Activated CD4-positive, alpha-beta T cell treated with anti-CD3 and anti-CD28 coated beads, Interleukin-2, amount 50 U/mL, for 4 hours (primary cell): ENCODE measurements around the gene TMEM144.
"Not testable (repeated sequence)": the region's sequence is repeated elsewhere in the genome, so short reads cannot be mapped to it uniquely, and the experiment has no call there.

Experiments
- DNase-seq, 2 experiments: peaks; one replicate each; pipeline ENCODE4 v3.0.0-alpha.2; 2020

TMEM144 gene

DNA sequence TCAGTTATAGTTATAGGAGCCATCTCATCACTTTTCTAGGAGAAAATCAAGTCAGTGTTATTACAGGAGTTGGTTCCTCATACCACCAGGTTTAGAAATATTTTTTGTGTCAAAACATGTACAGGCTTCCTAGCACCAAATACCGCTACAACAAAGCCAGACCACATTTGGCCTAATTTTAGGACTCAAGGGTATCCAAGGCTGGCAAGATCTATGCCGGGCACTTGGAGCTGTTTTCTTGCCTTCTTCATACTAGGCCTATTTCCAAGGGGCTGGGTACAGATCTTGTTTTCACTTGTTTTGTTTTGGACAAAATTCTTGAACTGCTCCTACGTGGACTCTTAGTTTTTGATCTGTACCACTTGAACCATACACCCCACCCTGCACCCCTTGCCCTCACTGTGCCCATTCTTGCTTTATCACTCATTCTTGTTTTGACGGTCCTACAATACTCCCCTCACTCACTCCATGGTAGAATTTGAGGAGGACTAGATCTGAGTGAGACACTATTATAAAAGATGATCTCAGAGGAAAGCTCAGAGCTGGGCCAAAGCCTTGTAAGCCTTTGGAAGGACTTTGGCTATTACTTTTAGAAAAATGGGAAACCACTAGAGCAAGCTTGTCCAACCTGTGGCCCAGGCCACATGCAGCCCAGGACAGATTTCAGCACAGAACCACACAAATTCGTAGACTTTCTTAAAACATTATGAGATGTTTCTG is 17.7 kb upstream of the TMEM144 start:
- DNase-seq = no peak

DNA sequence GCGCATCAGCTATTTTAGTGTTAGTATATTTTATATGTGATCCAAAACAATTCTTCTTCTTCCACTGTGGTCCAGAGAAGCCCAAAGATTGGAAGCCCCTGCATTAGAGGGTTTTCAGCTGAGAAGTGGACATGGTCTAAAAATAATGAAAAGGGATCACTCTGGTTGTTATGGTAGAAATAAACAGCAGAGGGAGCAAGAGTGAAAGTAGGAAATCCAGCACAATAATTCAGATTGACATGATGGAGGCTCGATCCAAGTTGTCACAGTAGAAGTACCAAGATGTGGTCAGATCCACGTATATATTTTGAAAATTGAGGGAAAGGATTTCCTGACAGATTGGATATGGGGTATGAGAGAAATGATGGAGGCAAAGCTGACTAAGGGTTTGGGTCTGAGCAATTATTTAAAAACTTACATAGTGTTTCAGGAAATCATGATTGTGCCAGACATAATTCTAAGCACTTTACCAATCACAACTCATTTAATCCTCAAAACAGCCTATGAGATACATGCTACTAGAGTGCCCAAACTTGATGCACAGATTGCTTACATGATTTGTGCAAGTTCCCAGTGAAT is 17.0 kb upstream of the TMEM144 start:
- no peak for DNase-seq

DNA sequence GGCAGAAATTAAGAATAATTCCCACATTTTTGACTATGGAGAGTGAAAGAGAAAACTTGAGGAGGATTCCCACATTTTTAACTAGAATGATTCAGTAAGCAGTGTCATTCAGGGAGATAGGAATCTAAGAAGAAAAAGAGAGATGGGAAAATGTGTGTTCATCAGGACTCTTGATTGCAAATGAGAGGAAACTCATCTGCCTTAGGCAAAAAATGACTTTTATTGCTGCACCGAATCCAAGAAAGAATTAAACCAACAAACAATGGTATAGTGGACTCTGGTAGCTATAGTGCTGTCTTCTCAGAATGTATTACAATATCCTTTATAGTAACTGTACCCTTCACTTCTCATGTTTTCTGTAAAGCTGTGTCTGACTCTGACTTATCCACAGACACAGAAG is 15.0 kb upstream of the TMEM144 start:
- no peak for DNase-seq

DNA sequence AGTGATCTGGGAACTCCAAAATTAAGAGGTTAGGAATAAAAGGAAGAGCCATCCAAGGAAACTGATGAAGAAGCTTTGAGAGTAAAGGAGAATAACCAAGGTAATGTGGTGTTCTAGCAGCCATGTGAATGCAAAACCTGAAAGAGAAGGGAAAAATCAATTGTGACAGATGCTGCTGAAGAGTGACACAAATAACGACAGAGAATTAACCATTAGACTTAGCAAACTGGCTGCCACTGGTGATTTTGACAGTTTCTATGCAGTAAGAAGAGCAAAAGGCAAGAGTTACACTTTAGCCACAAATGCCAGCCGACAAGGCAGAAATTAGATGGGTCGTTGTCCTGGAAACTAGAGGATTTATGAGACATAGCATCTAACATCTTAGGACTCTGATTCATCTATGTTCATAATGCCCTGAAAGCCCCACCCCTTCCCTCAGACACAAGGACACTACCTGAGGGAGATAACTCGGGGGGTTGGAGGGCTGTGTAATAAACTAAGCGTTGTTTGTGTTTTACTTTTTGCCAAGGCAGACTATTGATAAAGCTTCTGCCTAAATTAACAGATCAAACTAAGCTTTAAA is 13.0 kb upstream of the TMEM144 start:
- no peak for DNase-seq

DNA sequence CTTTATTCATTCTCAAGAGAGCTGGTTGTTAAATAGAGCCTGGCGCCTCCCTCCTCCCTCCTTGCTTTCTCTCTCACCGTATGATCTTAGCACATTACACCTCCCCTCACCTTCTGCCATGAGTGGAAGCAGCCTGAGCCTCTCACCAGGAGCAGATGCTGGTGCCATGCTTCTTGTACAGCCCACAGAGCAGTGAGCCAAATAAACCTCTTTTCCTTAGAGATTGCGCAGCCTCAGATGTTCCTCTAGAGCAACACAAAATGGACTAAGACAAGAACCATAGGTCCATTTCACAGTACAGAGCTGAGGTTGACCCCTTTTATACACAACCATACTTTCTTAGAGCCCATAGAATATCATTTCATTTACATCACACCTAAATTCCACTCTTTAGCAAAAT is 10.1 kb upstream of the TMEM144 start:
- DNase-seq = no peak

DNA sequence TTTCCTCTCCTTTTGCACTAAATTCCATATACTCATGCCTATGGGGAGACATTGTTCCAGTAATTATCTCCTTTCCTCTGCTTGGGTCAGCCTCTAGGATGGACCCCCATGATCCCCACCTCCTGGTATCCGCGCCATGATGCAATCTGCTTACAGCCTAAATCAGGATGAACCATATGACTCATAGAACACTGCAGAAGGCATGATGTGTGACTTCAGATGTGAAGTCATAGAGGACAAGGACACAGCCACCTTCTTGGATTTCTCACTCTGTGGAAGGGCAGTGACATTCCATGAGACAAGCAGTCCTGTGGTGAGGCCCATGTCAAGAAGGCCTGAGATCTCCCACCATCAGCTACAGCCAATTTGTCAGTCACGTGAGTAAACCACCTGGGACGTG is 9.0 kb upstream of the TMEM144 start:
- DNase-seq = no peak

DNA sequence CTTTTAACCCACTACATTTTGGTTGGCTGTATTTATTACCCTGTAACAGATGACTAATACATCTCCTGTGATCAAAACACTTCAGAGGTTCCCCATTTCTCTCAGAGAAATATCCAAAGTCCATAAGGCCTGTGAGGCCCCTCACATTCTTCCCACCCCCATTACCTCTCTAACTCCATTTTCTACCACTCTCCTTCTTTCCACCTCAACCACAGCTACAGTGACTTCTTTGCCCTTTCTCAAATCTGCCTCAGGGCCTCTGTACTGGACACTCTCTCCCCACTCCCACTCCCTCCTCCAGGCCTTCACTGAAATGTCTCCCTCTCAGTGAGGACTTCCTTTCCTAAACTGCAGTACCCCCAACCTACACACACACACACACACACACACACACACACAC is 8.4 kb upstream of the TMEM144 start:
- DNase-seq = no peak

DNA sequence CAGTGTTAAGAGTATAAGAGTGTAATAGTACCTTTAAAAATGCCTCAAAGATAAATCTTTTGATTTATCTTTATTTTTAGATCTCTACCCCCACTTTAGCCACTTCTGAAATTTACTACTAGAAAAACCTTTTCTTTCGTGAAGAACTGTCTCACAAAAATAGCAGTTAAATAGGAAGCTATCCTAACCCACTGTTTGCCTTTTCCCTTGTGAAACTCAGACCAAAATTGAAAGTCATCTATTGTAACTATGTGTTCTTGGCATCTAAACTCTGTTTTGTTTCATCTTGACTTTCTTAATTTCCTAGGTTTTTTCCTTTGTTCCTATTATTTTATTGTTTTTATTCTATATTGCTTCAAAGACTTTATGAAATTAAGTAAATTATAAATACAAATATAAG is 7.8 kb upstream of the TMEM144 start:
- no peak for DNase-seq

DNA sequence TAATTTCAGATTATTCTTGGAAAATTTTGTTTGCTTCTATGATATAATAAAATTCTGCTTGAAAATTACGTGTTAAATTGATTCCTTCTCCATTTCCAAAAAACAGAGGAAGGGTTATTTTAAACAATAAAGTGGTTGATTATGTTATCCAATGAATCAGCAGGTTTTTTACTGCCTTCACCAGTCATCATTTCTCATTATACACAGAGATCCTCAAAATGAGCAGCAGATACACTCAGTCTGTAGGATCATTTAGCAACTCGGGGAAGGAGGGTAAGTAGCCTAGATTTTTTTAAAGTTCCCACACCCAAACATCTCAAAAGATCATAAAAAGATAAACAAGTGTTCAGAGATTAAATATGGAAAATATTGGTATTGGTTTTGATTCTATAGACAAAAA is 6.8 kb upstream of the TMEM144 start:
- DNase-seq = no peak

DNA sequence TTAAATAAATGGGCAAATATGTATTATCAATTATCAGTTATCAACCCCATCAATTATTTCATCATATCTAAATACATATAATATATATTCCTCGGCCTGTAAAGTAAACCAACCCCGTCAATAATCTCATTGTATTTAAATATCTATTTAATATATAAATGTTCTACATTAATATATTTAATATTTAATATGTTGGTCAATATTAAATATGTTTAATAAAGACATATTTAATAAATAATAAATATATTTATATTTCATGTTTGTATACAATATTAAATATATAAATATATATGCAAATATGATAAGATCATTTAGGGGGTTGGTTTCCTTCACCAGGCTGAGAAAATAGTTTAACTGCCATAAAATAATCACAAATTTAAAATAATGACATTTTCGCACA is 6.4 kb upstream of the TMEM144 start:
- no peak for DNase-seq

DNA sequence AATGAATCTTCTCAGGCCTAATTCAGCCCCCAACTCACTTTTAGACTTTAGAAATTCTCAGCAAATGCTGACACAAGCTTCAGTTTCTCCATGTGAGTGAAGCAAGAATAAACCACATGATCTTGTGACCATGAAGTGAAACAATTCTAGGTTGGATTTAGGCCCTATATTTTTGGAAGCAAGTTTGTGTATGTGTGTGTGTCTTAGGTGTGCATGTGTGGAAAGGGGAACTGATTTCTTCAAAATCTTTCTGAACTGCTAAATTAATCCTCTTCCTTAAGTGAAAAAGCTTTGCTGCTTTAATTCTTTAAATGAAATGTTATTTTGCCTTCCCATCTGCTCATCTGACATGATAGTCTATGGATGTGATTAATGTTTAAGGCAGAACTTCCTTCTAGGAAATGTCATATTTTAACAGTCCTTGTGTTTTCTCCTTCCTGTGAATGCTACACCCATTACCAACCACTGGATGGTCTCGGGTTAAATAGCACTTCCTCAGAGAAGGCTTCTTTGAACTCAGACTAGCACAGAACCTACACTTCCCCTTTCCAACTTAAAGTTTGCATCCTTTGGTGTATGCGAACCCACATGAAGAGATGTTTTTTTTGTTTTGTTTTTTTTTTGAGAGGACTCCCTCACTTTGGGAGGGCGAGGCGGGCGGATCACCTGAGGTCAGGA is 1.2 kb upstream of the TMEM144 start:
- DNase-seq = no peak

DNA sequence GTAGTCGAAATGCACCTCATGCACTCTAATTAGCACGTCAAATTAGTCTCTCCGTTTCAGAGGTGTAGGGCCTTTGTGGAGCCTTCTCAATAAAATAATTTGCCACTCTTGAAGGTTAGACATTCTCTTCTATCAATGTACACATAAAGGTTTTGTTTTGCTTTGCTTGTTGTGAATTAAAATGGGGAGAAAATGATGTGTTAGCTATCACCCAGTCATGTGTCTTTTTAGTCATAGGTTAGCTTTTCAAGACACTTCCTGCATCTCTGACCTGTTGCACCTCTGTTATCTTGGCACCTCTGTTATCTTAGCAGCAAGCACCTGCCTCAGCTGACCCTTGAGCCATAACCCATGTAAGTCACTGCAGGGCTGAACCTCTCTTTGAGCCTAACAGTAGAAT is 936 bp downstream of the TMEM144 start:
- DNase-seq = no peak

DNA sequence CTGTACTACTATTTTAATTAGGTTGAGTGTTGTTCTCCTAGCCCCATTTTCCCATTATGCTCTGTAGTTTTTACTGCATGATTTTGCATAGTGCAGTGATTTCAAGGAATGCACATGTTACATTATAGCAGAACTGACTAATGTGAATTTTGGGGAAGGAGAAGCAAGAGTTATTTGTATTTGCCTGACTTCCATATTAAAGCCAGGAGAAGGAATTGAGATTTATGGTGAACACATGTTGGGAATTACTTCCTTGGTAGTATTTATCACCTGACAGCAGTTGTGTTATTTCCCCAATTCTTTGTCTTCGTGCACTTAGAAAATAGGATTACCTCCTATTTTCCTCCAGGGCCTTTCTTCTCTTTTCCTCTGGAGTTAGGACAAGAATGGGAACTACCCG is 3.2 kb downstream of the TMEM144 start:
- DNase-seq = no peak

DNA sequence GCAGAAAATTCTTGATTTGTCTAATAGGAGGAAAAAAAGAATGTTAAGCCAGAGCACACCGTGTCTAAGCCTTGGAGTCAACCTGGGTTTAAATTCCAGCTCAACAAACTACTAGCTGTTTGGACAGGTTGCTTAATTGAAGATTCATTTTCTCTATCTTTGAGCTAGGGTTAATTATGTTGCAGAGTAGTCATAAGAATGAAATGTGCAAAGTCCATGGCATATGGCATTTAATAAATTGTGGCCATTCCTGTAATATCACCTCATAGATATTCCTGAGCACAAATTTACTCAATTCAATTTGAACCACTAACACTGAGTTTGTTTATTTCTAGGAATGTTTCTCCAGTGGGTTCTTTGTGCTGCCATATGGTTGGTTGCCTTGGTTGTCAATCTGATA is 4.6 kb downstream of the TMEM144 start:
- no peak for DNase-seq

DNA sequence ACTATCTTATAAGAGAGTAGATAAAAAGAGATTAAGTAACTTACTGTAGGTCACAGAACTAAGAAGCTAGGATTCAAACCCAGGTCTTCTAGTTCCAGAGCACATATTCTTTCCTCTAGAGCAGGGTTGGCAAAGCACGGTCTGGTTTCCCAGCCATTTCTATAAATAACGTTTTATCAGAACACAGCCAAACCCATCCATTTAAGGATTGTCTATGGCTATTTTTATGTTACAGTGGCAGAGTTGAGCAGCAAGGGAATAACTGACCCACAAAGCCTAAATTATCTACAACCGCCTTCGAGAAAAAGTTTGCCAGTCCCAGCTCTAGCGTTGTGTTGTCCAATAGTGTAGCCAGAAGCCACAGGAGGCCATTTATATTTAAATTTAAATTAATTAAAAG is 7.5 kb downstream of the TMEM144 start:
- no peak for DNase-seq

DNA sequence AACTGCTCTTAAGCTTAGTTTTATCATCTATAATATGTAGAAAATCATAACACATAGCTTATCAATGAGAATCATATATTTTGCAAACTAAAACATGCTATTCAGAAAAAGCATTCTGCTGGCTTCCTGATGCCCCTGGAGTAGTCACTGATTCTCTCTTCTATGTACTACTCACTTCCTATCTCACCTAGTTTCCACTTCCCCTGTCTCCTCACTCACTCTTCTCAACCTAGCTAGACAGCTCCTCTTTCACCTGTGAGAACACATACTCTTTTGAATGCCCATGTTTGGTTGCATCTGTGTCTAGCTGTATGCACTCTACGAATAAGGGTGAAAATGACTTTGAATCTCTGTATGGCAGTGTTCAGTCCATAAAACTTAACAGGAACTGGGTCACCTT is 9.3 kb downstream of the TMEM144 start:
- DNase-seq = no peak

DNA sequence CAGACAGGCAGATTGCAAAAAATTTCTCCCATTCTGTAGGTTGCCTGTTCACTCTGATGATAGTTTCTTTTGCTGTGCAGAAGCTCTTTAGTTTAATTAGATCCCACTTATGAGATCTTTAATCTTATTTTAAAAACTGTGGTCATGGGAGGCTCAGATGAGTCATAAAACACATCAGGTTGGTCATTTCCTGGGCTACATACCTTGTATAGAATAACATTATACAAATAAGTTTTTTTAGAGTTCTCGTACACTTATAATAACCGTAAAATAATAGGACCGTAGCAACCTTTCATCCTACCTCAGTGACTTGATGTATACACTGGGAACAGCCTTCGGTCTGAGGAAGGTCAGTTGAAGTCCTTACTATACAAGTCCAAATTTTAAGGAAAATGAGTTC is 14.0 kb downstream of the TMEM144 start:
- not testable (repeated sequence) for DNase-seq

DNA sequence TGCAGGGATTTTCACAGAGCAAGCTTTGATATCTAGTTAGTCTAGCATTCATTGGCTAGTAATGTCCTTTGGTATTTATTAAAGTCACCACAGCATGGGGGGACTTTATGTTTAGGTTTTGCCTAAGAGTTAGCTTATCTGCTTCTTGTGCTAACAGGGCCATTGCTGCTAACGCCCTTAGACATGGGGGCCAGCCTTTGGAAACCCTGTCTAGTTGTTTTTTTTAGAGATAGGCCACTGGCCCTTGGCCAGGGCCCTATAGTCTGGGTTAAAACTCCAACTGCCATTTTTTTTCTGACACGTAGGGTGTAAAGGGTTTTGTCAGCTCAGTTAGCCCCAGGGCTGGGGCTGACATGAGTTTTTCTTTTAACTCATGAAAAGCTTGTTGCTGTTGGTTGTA is 14.7 kb downstream of the TMEM144 start:
- not testable (repeated sequence) for DNase-seq

DNA sequence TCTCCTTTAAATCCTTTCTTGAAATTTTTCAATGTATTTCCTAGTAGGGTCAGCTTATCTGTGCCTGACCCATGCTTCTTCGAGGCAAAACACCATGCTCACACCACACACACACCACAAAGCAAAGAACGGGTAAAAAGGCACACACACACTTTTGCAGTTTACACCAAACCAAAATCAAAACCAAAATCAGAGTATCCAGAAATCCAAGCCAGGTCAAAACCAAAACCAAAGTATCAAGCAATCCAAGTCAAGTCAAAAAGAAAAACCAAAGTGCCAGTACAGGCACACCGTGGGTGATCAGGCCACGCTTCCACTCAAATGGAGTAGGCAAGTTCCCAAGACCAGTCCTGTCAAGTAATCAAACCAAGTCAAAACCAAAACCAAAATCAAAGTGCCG is 17.6 kb downstream of the TMEM144 start:
- not testable (repeated sequence) for DNase-seq

DNA sequence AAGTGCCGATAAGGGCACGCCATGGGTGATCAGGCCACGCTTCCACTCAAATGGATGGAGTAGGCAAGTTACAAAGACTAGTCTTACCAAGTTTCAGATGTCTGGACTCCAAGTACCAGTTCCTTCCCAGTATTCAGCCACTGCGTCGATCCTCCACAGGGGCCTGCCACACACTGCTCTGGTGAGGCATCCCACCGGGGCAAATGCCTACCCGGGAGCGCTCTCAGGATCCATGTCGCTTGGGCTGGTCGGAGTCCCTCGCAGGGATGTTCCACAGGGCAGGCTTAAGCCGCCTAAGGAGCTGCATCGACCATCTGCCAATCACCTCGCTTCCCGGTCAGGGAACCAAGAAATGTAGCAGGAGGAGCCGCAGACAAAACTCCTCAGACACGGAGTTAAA is 18.1 kb downstream of the TMEM144 start:
- DNase-seq = not testable (repeated sequence)

DNA sequence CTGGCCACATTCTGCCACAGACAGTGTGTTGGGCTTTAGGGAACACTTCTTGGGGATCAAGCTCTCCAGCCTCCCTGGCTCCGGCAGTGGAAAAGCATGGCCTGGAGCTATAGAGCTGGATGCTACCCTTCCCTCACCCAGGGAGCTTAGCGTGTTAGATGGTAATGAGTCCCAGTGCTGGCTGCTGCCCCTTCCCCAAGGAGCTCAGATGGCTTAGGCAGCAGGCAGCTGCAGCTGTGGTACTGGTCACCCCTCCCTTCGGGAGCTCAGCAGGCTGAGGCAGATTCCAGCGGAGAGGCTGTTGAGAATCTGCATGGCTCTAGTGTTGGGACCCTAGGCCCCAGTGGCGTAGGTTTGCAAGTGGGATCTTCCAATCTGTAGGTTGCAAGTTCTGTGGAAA is 19.5 kb downstream of the TMEM144 start:
- DNase-seq = no peak

DNA sequence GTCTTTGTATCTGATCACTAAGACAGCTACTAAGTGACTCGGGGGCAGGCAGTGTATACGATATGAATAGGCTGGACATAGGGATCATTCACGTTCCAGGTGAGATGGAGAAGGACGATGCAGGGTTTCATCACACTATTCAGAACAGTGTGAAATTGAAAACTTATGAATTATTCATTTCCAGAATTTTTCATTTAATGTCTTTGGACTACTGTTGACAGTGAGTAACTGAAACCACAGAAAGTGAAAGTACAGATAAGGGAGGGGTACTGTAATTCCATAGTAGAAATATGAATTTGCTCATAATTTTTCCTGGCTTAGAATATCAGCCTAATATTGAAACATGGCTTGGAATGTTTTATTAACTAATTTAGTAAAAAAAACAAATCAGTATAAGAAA is 24.4 kb downstream of the TMEM144 start:
- DNase-seq = no peak

DNA sequence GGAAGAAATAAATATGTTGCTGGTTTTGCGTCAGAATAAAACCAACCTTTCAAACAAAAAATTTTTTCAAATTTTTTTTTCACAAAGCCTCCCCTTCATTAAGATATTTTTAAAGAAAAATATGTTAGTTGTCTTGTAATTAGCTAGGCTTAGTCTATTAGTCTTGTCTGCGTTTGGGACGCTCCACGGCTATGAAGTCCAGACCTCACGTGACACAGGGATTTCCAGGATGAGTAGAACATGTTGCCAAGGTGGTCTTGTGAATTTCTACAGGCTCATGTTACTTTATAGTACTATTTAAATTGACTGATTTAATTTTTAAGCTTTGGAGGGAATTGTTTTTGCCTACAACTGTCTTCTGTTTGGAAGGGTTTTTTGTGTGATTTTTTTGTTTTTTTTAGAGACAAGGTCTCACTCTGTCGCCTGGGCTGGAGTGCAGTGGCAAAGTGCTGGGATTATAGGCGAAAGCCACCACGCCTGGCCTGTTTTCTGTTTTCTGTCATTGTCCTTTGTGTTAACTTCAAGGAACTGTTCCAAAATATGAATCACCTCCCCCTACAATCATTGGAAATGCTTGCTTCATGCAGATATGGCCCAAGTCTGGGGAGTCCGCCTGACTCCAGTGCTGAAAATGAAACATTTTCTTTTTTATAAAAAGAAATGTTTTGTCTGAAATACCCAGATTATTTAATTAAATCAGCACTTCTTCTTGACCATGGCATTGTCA is 26.2 kb downstream of the TMEM144 start:
- DNase-seq = no peak

DNA sequence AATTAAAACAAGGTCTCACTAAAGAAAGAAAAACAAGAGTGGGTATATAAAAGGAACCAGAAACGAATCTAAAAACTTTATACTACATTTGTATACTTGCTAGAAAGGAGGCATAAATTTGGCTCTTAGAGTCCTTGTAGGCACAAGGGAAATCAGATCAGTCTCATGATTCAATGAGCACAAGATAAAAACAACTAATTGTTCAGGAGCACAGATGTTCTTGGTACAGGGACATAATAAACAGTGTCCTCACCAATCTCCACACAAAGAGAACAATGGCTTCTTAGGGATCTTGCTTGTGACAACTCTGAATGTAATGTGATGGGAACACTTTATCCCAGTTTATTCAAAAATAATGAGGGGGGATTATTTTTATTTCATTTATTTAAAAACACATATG is 28.3 kb downstream of the TMEM144 start:
- DNase-seq = no peak
